ENCODE data around the gene DMRTC2. TPM values are rescaled to one million over a fixed set of nuclear protein-coding genes. Genes with fewer than 3 reads are reported as not detected.

Gene DMRTC2
- total and polyA plus RNA-seq, 2 of the 13 experiments (the other 11 are each of a cell fraction or from before 2014, with no cell fraction given): not detected

GRCh38 chr19:41859618-41860418, 15.0 kb downstream of the DMRTC2 start, which contains the start of gene RPS19 (continued):
- no peak; the same call in 1 of the 2 replicates for TF ChIP-seq ZMYM3 (CRISPR knock-in tag; IDR thresholded peaks at IDR 0.05)
- no peak; the same call in 1 of the 2 replicates for TF ChIP-seq KLF9 (CRISPR knock-in tag; IDR thresholded peaks at IDR 0.05; ENCODE audit: low read depth)
- TF ChIP-seq SNAPC4 (CRISPR knock-in tag; IDR thresholded peaks at IDR 0.05): peak; percentile 84
- peak; percentile 70; the same call in 1 of the 2 replicates for TF ChIP-seq HOXA5 (CRISPR knock-in tag; IDR thresholded peaks at IDR 0.05)
- TF ChIP-seq TGIF2 (CRISPR knock-in tag; IDR thresholded peaks at IDR 0.05): no peak
- TF ChIP-seq TEAD2 (CRISPR knock-in tag; IDR thresholded peaks at IDR 0.05): no peak
- TF ChIP-seq ZNF616 (CRISPR knock-in tag; IDR thresholded peaks at IDR 0.05; ENCODE audit: low read depth): 0 out of 2 replicates have a peak, but pooled peaks have one; percentile 6
- TF ChIP-seq TEF (CRISPR knock-in tag; IDR thresholded peaks at IDR 0.05): no peak; the same call in 1 of the 2 replicates
- TF ChIP-seq ZNF350 (CRISPR knock-in tag; IDR thresholded peaks at IDR 0.05; ENCODE audit: borderline replicate concordance, low read depth): peak; percentile 71; the same call in 1 of the 2 replicates
- TF ChIP-seq ZNF615 (CRISPR knock-in tag; IDR thresholded peaks at IDR 0.05; ENCODE audit: borderline replicate concordance): 0 out of 2 replicates have a peak, but pooled peaks have one; percentile 37
- TF ChIP-seq STAT6 (CRISPR knock-in tag; IDR thresholded peaks at IDR 0.05; ENCODE audit: borderline replicate concordance): no peak; the same call in 1 of the 2 replicates
- peak; percentile 84 for TF ChIP-seq ZNF546 (CRISPR knock-in tag; conservative IDR thresholded peaks at IDR 0.05)
- peak; percentile 64 for TF ChIP-seq ZMYM4 (CRISPR knock-in tag; IDR thresholded peaks at IDR 0.05)
- TF ChIP-seq ZNF766 (CRISPR knock-in tag; IDR thresholded peaks at IDR 0.05; ENCODE audit: borderline replicate concordance): no peak; the same call in 1 of the 2 replicates
- no peak for TF ChIP-seq ATF3 (CRISPR knock-in tag; IDR thresholded peaks at IDR 0.05)
- peak; percentile 37; the same call in 1 of the 2 replicates for TF ChIP-seq SMAD3 (CRISPR knock-in tag; IDR thresholded peaks at IDR 0.05)
- TF ChIP-seq SOX13 (IDR thresholded peaks at IDR 0.05): peak; percentile 28; the same call in 1 of the 2 replicates
- TF ChIP-seq SOX13 (CRISPR knock-in tag; conservative IDR thresholded peaks at IDR 0.05 in 1 of 2, IDR thresholded peaks at IDR 0.05 in 1 of 2): 0 out of 4 replicates have a peak, but pooled peaks of 1 of the 2 experiments have one; percentile 5
- TF ChIP-seq HDAC1 (CRISPR knock-in tag; IDR thresholded peaks at IDR 0.05): peak; percentile 89
- TF ChIP-seq NFE2L2 (IDR thresholded peaks at IDR 0.05; ENCODE audit: low read length): no peak
- no peak for TF ChIP-seq ZNF382 (CRISPR knock-in tag; IDR thresholded peaks at IDR 0.05; ENCODE audit: borderline replicate concordance)
